ENCODE measurements around the gene EIF4E1B. TPM values are rescaled to one million over a fixed set of nuclear protein-coding genes. Genes with fewer than 3 reads are reported as not detected.

EIF4E1B gene
- total RNA-seq, 1 donor from 2014 or later, result not detected

DNA sequence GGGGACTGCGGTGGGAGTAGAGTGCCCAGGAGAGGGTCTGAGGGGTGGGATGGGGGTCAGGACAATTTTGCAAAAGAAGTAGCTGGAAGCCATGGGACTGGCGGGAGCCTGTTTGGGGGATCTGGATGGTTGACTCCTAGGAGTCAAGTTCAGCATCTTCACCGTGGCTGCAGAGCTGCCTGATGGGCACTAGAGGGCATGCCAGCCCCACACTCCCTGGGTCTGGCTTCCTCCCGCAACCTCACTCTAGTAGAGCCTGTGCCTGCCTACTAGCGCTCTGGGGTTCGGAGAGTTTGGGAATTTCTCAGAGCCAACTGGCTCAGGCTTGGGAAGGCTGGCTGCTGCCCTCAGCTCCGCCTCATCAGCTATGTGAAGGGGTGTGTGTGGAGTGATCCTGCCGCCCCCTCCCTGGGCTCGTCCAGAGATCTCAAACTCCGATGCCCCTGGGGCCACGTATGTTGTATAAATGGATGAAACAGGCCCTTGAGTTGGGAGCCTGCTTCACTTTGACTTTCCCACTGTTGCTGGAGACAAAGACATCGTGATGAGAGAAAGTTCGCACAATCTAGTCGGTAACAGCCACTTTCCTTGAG is 27.6 kb downstream of the EIF4E1B start:
- intact Hi-C loops (cut with DNase I), result no loop called here
- H3K4me3 ChIP-seq, result no peak overlapping the region
- peaks cover 19% of the 10 kb centered on the region for H3K4me1 ChIP-seq
- H3K27me3 ChIP-seq, result peaks cover 8% of the 10 kb centered on the region
- TF ChIP-seq, protein P1, sequence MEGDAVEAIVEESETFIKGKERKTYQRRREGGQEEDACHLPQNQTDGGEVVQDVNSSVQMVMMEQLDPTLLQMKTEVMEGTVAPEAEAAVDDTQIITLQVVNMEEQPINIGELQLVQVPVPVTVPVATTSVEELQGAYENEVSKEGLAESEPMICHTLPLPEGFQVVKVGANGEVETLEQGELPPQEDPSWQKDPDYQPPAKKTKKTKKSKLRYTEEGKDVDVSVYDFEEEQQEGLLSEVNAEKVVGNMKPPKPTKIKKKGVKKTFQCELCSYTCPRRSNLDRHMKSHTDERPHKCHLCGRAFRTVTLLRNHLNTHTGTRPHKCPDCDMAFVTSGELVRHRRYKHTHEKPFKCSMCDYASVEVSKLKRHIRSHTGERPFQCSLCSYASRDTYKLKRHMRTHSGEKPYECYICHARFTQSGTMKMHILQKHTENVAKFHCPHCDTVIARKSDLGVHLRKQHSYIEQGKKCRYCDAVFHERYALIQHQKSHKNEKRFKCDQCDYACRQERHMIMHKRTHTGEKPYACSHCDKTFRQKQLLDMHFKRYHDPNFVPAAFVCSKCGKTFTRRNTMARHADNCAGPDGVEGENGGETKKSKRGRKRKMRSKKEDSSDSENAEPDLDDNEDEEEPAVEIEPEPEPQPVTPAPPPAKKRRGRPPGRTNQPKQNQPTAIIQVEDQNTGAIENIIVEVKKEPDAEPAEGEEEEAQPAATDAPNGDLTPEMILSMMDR (IDR thresholded peaks at IDR 0.05), result peak; percentile 78
- no peaks in the 10 kb centered on the region for H3K9me3 ChIP-seq
- ATAC-seq (peak; percentile 80), DNase-seq (peak; percentile 82)
- no peak overlapping the region for H3K27ac ChIP-seq
- H3K36me3 ChIP-seq, result peaks cover 23% of the 10 kb centered on the region

DNA sequence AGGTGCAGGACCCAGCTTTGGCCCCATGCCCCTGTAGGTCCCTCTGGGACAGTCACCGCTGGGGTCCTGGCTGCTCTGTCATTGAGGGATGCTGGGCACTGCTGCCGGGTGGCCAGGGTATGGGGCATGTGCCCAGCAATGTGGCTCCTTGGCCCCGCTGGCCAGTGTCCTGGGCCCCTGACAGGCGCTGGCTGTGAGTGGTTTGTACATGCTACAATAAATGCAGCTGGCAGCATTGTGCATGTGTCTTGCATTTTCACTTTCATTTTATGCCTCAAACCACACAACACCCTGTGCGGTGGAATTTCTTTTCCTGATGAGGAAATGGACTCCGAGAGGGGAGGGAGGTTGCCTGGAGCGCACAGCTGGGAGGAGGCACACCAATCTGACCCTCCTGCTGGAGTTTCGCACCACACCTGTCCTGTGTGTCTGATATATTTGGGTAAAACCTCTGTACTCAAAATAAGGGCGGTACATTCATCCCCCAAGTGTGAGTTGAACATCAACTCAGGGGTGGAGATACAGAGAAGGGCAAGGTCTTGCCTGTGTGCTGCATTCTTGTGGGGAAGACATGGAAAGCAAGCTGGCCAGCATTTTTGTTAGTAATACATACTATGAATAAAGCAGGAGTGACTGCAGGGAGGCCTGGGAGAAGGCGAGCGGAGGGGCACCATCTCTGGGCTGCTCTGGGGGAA is 28.5 kb downstream of the EIF4E1B start:
- Histone ChIP-seq H3K27me3 (peaks cover 16% of the 10 kb centered on the region), H3K36me3 (peaks cover 15% of the 10 kb centered on the region), H3K4me3 (peak overlapping the region; percentile 17), H3K4me1 (peaks cover 19% of the 10 kb centered on the region), H3K9me3 (no peaks in the 10 kb centered on the region), H3K27ac (no peak overlapping the region)
- DNase-seq (no peak), ATAC-seq (peak; percentile 32)
- TF ChIP-seq, protein P1 (IDR thresholded peaks at IDR 0.05), result no peak
- intact Hi-C loops (cut with DNase I), result no loop called here

DNA sequence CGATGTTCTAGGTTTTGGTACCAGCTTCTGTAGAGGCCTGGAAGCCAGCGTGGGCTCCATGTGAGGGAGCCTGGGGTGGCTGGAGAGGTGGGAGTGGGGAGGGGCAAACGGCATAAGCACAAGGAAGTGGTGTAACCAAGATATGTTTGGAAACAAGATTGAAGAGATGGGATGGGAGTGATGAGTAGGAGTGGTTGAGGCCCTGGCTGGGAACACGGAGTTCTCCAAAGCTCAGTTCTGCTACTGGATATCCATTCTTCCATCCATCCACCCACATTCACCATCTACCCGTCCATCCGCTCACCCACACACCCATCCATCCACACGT is 29.0 kb downstream of the EIF4E1B start:
- Histone ChIP-seq H3K36me3 (peaks cover 10% of the 10 kb centered on the region), H3K27ac (no peak overlapping the region), H3K4me3 (no peak overlapping the region), H3K27me3 (peaks cover 19% of the 10 kb centered on the region), H3K4me1 (peaks cover 19% of the 10 kb centered on the region), H3K9me3 (no peaks in the 10 kb centered on the region)
- DNase-seq (no peak), ATAC-seq (no peak)
- intact Hi-C loops (cut with DNase I), result no loop called here
- TF ChIP-seq, protein P1 (IDR thresholded peaks at IDR 0.05), result no peak

DNA sequence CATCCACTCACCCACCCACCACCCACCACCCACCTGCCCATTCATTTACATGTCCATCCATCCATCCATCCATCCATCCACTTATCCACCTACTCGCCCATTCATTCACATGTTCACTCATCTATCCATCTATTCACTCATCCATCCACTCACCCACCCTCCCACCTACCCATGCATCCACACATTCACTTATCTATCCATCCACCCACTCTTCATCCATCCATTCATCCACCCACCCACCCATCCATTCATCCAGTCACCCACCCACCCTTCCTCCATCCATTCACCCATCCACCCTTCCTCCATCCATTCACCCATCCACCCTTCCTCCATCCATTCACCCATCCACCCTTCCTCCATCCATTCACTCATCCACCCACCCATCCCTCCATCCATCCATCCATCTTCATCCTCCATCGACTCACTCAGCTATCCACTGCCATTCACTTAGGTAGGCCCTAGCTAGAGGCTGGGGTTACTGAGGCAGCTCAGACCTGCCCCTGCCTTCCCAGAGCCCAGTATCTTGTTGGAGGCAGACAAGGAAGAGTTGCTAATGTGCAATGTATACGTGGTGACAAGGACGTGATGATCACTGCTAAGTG is 29.5 kb downstream of the EIF4E1B start:
- Histone ChIP-seq H3K36me3 (peaks cover 5% of the 10 kb centered on the region), H3K27me3 (peaks cover 21% of the 10 kb centered on the region), H3K9me3 (no peaks in the 10 kb centered on the region), H3K4me3 (no peak overlapping the region), H3K4me1 (peaks cover 19% of the 10 kb centered on the region), H3K27ac (no peak overlapping the region)
- ATAC-seq, result no peak
- no peak for DNase-seq
- TF ChIP-seq, protein P1 (IDR thresholded peaks at IDR 0.05), result no peak
- intact Hi-C loops (cut with DNase I), result no loop called here

DNA sequence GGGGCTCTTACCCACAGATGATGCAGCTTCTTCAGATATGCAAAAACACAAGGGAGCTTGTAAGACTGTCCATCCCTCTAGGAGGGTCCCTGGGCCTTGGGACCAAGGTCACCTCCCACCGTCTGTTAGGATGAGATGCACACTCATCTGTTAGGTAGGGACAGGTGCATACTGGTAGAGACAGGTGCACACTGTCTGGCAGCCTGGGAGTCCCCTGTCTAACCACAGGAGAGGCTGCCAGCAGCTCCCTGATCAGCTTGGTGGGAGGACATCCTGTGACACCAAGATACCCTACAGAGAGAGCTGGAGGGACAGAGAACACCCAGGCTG is 30.0 kb downstream of the EIF4E1B start:
- Histone ChIP-seq H3K27me3 (peaks cover 21% of the 10 kb centered on the region), H3K4me3 (no peak overlapping the region), H3K9me3 (no peaks in the 10 kb centered on the region), H3K36me3 (no peaks in the 10 kb centered on the region), H3K4me1 (peaks cover 19% of the 10 kb centered on the region), H3K27ac (no peak overlapping the region)
- TF ChIP-seq, protein P1 (IDR thresholded peaks at IDR 0.05), result no peak
- ATAC-seq, result no peak
- no peak for DNase-seq
- intact Hi-C loops (cut with DNase I), result no loop called here

All from upper lobe of right lung (tissue), 1 donor.